Activated naive CD4-positive, alpha-beta T cell treated with anti-CD3 and anti-CD28 coated beads, Interleukin-2, amount 50 U/mL, for 72 hours (primary cell): ENCODE results near the gene MYBBP1A. TPM values are rescaled to one million over a fixed set of nuclear protein-coding genes. Genes with fewer than 3 reads are reported as not detected.
"Not testable (repeated sequence)": the region's sequence is repeated elsewhere in the genome, so short reads cannot be mapped to it uniquely, and the experiment has no call there.

ENCODE experiments used
- ATAC-seq, 2 donors: fragments of 150-1000 bp; cut with Tn5 transposase; 2 replicates each; pipeline ENCODE4 v1.10.0; 2021; ENCODE audit warnings: mild to moderate bottlenecking in 2 of 2, moderate library complexity in 2 of 2
- DNase-seq, 2 donors: peaks; one replicate each; pipeline ENCODE4 v3.0.0; 2021 to 2022; ENCODE audit warnings: low spot score in 2 of 2
- H3K27ac Mint-ChIP-seq, 2 donors: one replicate each; pipeline ENCODE4 v1.8.0; 2022; ENCODE audit warnings: mild to moderate bottlenecking in 2 of 2, mixed read lengths in 2 of 2
- H3K36me3 Mint-ChIP-seq, 2 donors: one replicate each; pipeline ENCODE4 v1.8.0; 2022; ENCODE audit warnings: mixed read lengths in 2 of 2
- H3K9me3 Mint-ChIP-seq, 2 donors: one replicate each; pipeline ENCODE4 v1.8.0; 2022; ENCODE audit warnings: mixed read lengths in 2 of 2
- total RNA-seq, 2 donors: library from RNA; stranded (reverse); gene quantifications; one replicate each; pipeline ENCODE4 v1.2.3, GENCODE V29; 2022

The MYBBP1A gene
- total RNA-seq, 2 donors from 2014 or later, result 62.3 to 71.3 TPM

GRCh38 chr17:4592240-4593005 is 37.2 kb upstream of the MYBBP1A start:
- no peak overlapping the region for H3K27ac Mint-ChIP-seq
- no peak for DNase-seq
- ATAC-seq, result no peak
- H3K9me3 Mint-ChIP-seq, result no peaks in the 10 kb centered on the region
- no peaks in the 10 kb centered on the region for H3K36me3 Mint-ChIP-seq

GRCh38 chr17:4591529-4591928 is 36.3 kb upstream of the MYBBP1A start:
- no peaks in the 10 kb centered on the region for H3K36me3 Mint-ChIP-seq
- H3K9me3 Mint-ChIP-seq, result no peaks in the 10 kb centered on the region
- DNase-seq (no peak), ATAC-seq (no peak)
- H3K27ac Mint-ChIP-seq, result no peak overlapping the region

- ATAC-seq (no peak), DNase-seq (no peak)
- H3K9me3 Mint-ChIP-seq, result no peaks in the 10 kb centered on the region
- H3K27ac Mint-ChIP-seq, result no peak overlapping the region
- H3K36me3 Mint-ChIP-seq, result no peaks in the 10 kb centered on the region
Measured at GRCh38 chr17:4590981-4591453, 35.8 kb upstream of the MYBBP1A start.

- H3K27ac Mint-ChIP-seq, DNase-seq, H3K36me3 Mint-ChIP-seq, ATAC-seq, H3K9me3 Mint-ChIP-seq: not testable (repeated sequence)
Measured at GRCh38 chr17:4590042-4590441, 34.9 kb upstream of the MYBBP1A start.

- ATAC-seq, result no peak
Measured at GRCh38 chr17:4588898-4589625, 33.9 kb upstream of the MYBBP1A start.

GRCh38 chr17:4588391-4588790 is 33.2 kb upstream of the MYBBP1A start:
- H3K27ac Mint-ChIP-seq, result no peak overlapping the region
- H3K9me3 Mint-ChIP-seq, result no peaks in the 10 kb centered on the region
- DNase-seq (no peak), ATAC-seq (no peak)
- H3K36me3 Mint-ChIP-seq, result no peaks in the 10 kb centered on the region

More at GRCh38 chr17:4588898-4589625, 33.9 kb upstream of the MYBBP1A start:
- Mint-ChIP-seq H3K36me3 (no peaks in the 10 kb centered on the region), H3K27ac (no peak overlapping the region), H3K9me3 (no peaks in the 10 kb centered on the region)
- no peak for DNase-seq

GRCh38 chr17:4587803-4588202 is 32.6 kb upstream of the MYBBP1A start:
- H3K9me3 Mint-ChIP-seq, result no peaks in the 10 kb centered on the region
- DNase-seq (no peak), ATAC-seq (no peak)
- no peak overlapping the region for H3K27ac Mint-ChIP-seq
- H3K36me3 Mint-ChIP-seq, result no peaks in the 10 kb centered on the region

GRCh38 chr17:4587195-4587594 is 32.0 kb upstream of the MYBBP1A start:
- Mint-ChIP-seq H3K9me3 (no peaks in the 10 kb centered on the region), H3K27ac (no peak overlapping the region), H3K36me3 (no peaks in the 10 kb centered on the region)
- DNase-seq, result no peak
- ATAC-seq, result no peak

- Mint-ChIP-seq H3K27ac (no peak overlapping the region), H3K36me3 (no peaks in the 10 kb centered on the region), H3K9me3 (no peaks in the 10 kb centered on the region)
- ATAC-seq (no peak), DNase-seq (no peak)
Measured at GRCh38 chr17:4586043-4586442, 30.9 kb upstream of the MYBBP1A start.

- no peaks in the 10 kb centered on the region for H3K9me3 Mint-ChIP-seq
- DNase-seq (no peak), ATAC-seq (no peak)
- H3K36me3 Mint-ChIP-seq, result no peaks in the 10 kb centered on the region
- H3K27ac Mint-ChIP-seq, result no peak overlapping the region
Measured at GRCh38 chr17:4585638-4585994, 30.4 kb upstream of the MYBBP1A start.

GRCh38 chr17:4584917-4585637 is 29.9 kb upstream of the MYBBP1A start:
- no peak for ATAC-seq
- no peak for DNase-seq
- H3K36me3 Mint-ChIP-seq, result no peaks in the 10 kb centered on the region
- no peaks in the 10 kb centered on the region for H3K9me3 Mint-ChIP-seq
- H3K27ac Mint-ChIP-seq, result no peak overlapping the region

GRCh38 chr17:4584101-4584916 is 29.1 kb upstream of the MYBBP1A start, which contains the start of gene SMTNL2:
Gene SMTNL2 (plus strand): TSS chr17:4584529. CDS start chr17:4584606, 77 bp downstream.
- ATAC-seq (peak; percentile 26 to 58), DNase-seq (no peak)
- H3K9me3 Mint-ChIP-seq, result no peaks in the 10 kb centered on the region
- no peak within 1 kb of the TSS for H3K27ac Mint-ChIP-seq
- no peaks in the 10 kb centered on the region for H3K36me3 Mint-ChIP-seq

- Mint-ChIP-seq H3K9me3 (no peaks in the 10 kb centered on the region), H3K36me3 (no peaks in the 10 kb centered on the region), H3K27ac (no peak overlapping the region)
- peak; percentile 12 to 39 for ATAC-seq
- DNase-seq, result no peak
Measured at GRCh38 chr17:4583782-4584100, 28.6 kb upstream of the MYBBP1A start.

- DNase-seq, result no peak
- H3K27ac Mint-ChIP-seq, result no peak overlapping the region
- no peak for ATAC-seq
Measured at GRCh38 chr17:4583206-4583605, 28.0 kb upstream of the MYBBP1A start.

GRCh38 chr17:4582691-4583090 is 27.5 kb upstream of the MYBBP1A start:
- ATAC-seq (no peak), DNase-seq (no peak)
- H3K36me3 Mint-ChIP-seq, result no peaks in the 10 kb centered on the region
- H3K9me3 Mint-ChIP-seq, result no peaks in the 10 kb centered on the region
- H3K27ac Mint-ChIP-seq, result no peak overlapping the region

More at GRCh38 chr17:4583206-4583605, 28.0 kb upstream of the MYBBP1A start:
- Mint-ChIP-seq H3K36me3 (no peaks in the 10 kb centered on the region), H3K9me3 (no peaks in the 10 kb centered on the region)

GRCh38 chr17:4582101-4582501 is 26.9 kb upstream of the MYBBP1A start:
- no peak for ATAC-seq
- Mint-ChIP-seq H3K9me3 (no peaks in the 10 kb centered on the region), H3K36me3 (no peaks in the 10 kb centered on the region)

More at GRCh38 chr17:4582101-4582501, 26.9 kb upstream of the MYBBP1A start:
- no peak for DNase-seq
- no peak overlapping the region for H3K27ac Mint-ChIP-seq
